Natural killer cell (primary cell): ENCODE data around the gene RUNX1. TPM values are rescaled to one million over a fixed set of nuclear protein-coding genes. Genes with fewer than 3 reads are reported as not detected.
"Not testable (repeated sequence)": the region's sequence is repeated elsewhere in the genome, so short reads cannot be mapped to it uniquely, and the experiment has no call there.

Experiments
- ATAC-seq, 3 donors: fragments of 150-1000 bp in 2 of 3; fragments of 200-7000 bp in 1 of 3; cut with Tn5 transposase; 1 replicate in 1 of 3; 2 replicates in 2 of 3; pipeline ENCODE4 v1.10.0; 2021; ENCODE audit warnings: mild to moderate bottlenecking in 2 of 3, moderate library complexity in 2 of 3
- DNase-seq, 2 donors: peaks; one replicate each; pipeline versions ENCODE4 v3.0.0 to v3.0.0-alpha.2; 2013 to 2021; ENCODE audit warnings: mixed read lengths in 1 of 2
- H3K27ac ChIP-seq: one replicate; pipeline ENCODE4 v1.5.1; 2013; ENCODE audit warnings: mild to moderate bottlenecking, low read length
- H3K27me3 ChIP-seq: one replicate; pipeline ENCODE4 v1.6.1; 2013; ENCODE audit warnings: low read length; ENCODE audit not compliant: control insufficient read depth, insufficient read depth
- H3K36me3 ChIP-seq: one replicate; pipeline ENCODE4 v1.6.1; 2013; ENCODE audit warnings: low read length; ENCODE audit not compliant: control insufficient read depth, insufficient read depth
- H3K4me1 ChIP-seq: one replicate; pipeline ENCODE4 v1.6.1; 2013; ENCODE audit warnings: low read length; ENCODE audit not compliant: control insufficient read depth, insufficient read depth
- H3K4me3 ChIP-seq: one replicate; pipeline ENCODE4 v1.5.1; 2013; ENCODE audit warnings: low read length
- H3K9me3 ChIP-seq: one replicate; pipeline ENCODE4 v1.6.1; 2013; ENCODE audit warnings: low read length; ENCODE audit not compliant: control insufficient read depth, insufficient read depth
- H3K27ac Mint-ChIP-seq, 2 donors: one replicate each; pipeline ENCODE4 v1.8.0; 2022; ENCODE audit warnings: mild to moderate bottlenecking in 2 of 2, mixed read lengths in 2 of 2, moderate library complexity in 1 of 2
- H3K27me3 Mint-ChIP-seq, 2 donors: one replicate each; pipeline ENCODE4 v1.8.0; 2022; ENCODE audit warnings: low read depth in 2 of 2, mixed read lengths in 2 of 2
- H3K36me3 Mint-ChIP-seq: one replicate; pipeline ENCODE4 v1.8.0; 2022; ENCODE audit warnings: mixed read lengths
- H3K4me1 Mint-ChIP-seq, 2 donors: one replicate each; pipeline ENCODE4 v1.8.0; 2022; ENCODE audit warnings: mixed read lengths in 2 of 2
- H3K4me3 Mint-ChIP-seq: one replicate; pipeline ENCODE4 v1.8.0; 2022; ENCODE audit warnings: mild to moderate bottlenecking, moderate library complexity, mixed read lengths
- H3K9me3 Mint-ChIP-seq, 2 donors: one replicate each; pipeline ENCODE4 v1.8.0; 2022; ENCODE audit warnings: mixed read lengths in 2 of 2
- WGBS: methylation state at CpG from one replicate; pipeline ENCODE4 v1.1.7; 2013; ENCODE audit warnings: missing lambda C conversion rate; ENCODE audit not compliant: insufficient coverage; 5-methylcytosine and 5-hydroxymethylcytosine counted together
- intact Hi-C: fragments of 100-400 bp; cut with micrococcal nuclease; formaldehyde crosslinking; loops from one replicate; pipeline ENCODE4 v1.14.2; 2022
- total RNA-seq, 4 donors: library from RNA; stranded (reverse); fragments of 120-200 nt in 1 of 4; gene quantifications; one replicate each; pipeline versions ENCODE4 v1.2.3 to v1.2.4, GENCODE V29; 2013 to 2022
- TF ChIP-seq, protein P1 (sequence below): fragments of 200-600 bp; IDR thresholded peaks from one replicate; pipeline ENCODE4 v1.8.0; 2022; ENCODE audit warnings: antibody characterized with exemption

The RUNX1 gene
- total RNA-seq, 3 donors from 2014 or later (not counting 1 experiment from before 2014, with no cell fraction given): 62.1 to 171 (median 98.2) TPM

- ATAC-seq: peak in 2 of 3 donors; percentile 15 to 63
- no peak for DNase-seq
- H3K27ac ChIP-seq: no peak overlapping the region
- H3K9me3 ChIP-seq: no peaks in the 10 kb centered on the region
- no peaks in the 10 kb centered on the region for H3K27me3 ChIP-seq
- Mint-ChIP-seq H3K4me3 (no peak overlapping the region), H3K4me1 (peaks cover 66 to 70% of the 10 kb centered on the region in 2 donors), H3K27ac (peak overlapping the region in 1 of 2 donors; percentile 78), H3K27me3 (no peaks in the 10 kb centered on the region), H3K36me3 (no peaks in the 10 kb centered on the region), H3K9me3 (no peaks in the 10 kb centered on the region)
- peaks cover 2% of the 10 kb centered on the region for H3K36me3 ChIP-seq
- WGBS: 88% methylated on average over 11 of the region's 12 CpGs
- TF ChIP-seq, protein P1, sequence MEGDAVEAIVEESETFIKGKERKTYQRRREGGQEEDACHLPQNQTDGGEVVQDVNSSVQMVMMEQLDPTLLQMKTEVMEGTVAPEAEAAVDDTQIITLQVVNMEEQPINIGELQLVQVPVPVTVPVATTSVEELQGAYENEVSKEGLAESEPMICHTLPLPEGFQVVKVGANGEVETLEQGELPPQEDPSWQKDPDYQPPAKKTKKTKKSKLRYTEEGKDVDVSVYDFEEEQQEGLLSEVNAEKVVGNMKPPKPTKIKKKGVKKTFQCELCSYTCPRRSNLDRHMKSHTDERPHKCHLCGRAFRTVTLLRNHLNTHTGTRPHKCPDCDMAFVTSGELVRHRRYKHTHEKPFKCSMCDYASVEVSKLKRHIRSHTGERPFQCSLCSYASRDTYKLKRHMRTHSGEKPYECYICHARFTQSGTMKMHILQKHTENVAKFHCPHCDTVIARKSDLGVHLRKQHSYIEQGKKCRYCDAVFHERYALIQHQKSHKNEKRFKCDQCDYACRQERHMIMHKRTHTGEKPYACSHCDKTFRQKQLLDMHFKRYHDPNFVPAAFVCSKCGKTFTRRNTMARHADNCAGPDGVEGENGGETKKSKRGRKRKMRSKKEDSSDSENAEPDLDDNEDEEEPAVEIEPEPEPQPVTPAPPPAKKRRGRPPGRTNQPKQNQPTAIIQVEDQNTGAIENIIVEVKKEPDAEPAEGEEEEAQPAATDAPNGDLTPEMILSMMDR: no peak
- intact Hi-C loops: no loop called here
- no peak overlapping the region for H3K4me3 ChIP-seq
- H3K4me1 ChIP-seq: peaks cover 52% of the 10 kb centered on the region
Measured at GRCh38 chr21:34994766-34995631, 54.1 kb downstream of the RUNX1 start.

DNA sequence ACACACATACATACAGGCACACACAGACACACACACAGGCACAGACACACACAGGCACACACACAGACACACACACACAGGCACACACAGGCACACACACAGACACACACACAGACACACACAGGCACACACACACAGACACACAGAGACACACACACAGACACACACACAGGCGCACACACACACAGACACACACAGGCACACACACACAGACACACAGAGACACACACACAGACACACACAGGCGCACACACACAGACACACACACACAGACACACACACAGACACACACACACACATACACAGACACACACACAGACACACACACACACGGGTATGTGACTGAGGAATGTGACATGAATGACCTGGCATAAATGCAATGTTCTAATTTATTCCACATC is 55.6 kb downstream of the RUNX1 start:
- H3K4me1 Mint-ChIP-seq: peaks cover 67 to 70% of the 10 kb centered on the region in 2 donors
- ATAC-seq, DNase-seq, H3K27ac ChIP-seq, intact Hi-C loops, H3K4me3 ChIP-seq, H3K4me3 Mint-ChIP-seq, H3K36me3 Mint-ChIP-seq, H3K36me3 ChIP-seq, H3K27me3 ChIP-seq, H3K9me3 ChIP-seq, H3K27me3 Mint-ChIP-seq, H3K27ac Mint-ChIP-seq, H3K9me3 Mint-ChIP-seq: not testable (repeated sequence)
- WGBS: 89% methylated on average over 3 of the region's 3 CpGs
- peaks cover 55% of the 10 kb centered on the region for H3K4me1 ChIP-seq

DNA sequence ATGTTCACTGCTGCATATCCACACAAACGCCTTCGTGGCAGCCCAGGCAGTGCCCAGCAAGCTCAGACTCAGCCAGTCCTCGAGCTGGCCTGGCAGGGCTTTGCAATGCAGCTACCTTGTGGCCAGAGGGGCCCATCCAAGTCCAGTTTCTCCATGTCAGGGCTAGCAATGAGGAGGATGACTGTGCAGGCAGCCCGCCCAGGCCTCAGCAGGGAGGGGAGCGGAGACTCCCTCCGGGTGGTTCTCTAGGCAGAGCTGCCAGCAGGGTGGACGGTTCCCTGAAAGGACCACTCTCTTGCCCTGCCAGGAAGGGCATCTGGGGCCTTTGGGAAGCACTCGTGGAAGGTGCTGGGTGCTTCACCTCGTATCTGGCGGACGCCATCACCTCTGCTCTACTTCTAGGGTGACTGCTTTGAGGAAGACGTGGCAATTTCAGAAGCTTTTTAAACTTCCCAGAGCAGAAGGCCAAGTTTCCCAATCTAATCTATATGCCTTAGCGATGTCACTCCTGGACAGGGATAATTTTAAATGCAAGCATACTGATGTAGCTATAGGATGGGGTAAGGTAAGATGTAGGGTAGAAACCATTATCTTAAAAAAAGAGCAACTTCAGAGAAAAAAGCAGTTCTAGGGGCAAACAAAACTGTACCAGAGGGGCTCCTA is 56.2 kb downstream of the RUNX1 start:
- H3K4me1 Mint-ChIP-seq: peaks cover 67 to 70% of the 10 kb centered on the region in 2 donors
- Histone ChIP-seq H3K4me3 (no peak overlapping the region), H3K4me1 (peaks cover 55% of the 10 kb centered on the region), H3K9me3 (no peaks in the 10 kb centered on the region), H3K27ac (no peak overlapping the region), H3K36me3 (peaks cover 2% of the 10 kb centered on the region), H3K27me3 (no peaks in the 10 kb centered on the region)
- TF ChIP-seq, protein P1: no peak
- no peak for ATAC-seq
- H3K27me3 Mint-ChIP-seq: no peaks in the 10 kb centered on the region
- H3K27ac Mint-ChIP-seq: no peak overlapping the region
- H3K4me3 Mint-ChIP-seq: no peak overlapping the region
- WGBS: 95% methylated on average over 12 of the region's 13 CpGs
- H3K9me3 Mint-ChIP-seq: no peaks in the 10 kb centered on the region
- no peak for DNase-seq
- no peaks in the 10 kb centered on the region for H3K36me3 Mint-ChIP-seq
- intact Hi-C loops: no loop called here

- WGBS: 99% methylated on average over 4 of the region's 4 CpGs
- Histone ChIP-seq H3K36me3 (peaks cover 2% of the 10 kb centered on the region), H3K9me3 (no peaks in the 10 kb centered on the region), H3K4me3 (no peak overlapping the region), H3K27ac (no peak overlapping the region), H3K27me3 (no peaks in the 10 kb centered on the region), H3K4me1 (peaks cover 55% of the 10 kb centered on the region)
- Mint-ChIP-seq H3K9me3 (no peaks in the 10 kb centered on the region), H3K36me3 (no peaks in the 10 kb centered on the region), H3K27ac (no peak overlapping the region), H3K4me3 (no peak overlapping the region), H3K27me3 (no peaks in the 10 kb centered on the region), H3K4me1 (peaks cover 67 to 70% of the 10 kb centered on the region in 2 donors)
- TF ChIP-seq, protein P1: no peak
- DNase-seq (no peak), ATAC-seq (no peak)
- intact Hi-C loops: no loop called here
Measured at GRCh38 chr21:34992180-34992579, 56.9 kb downstream of the RUNX1 start.
